NK-92 treated with Interleukin-12 subunit alpha and Interleukin-12 subunit beta, amount 100 ng/mL, for 24 hours (cell line): ENCODE results near the gene ZMAT3.
"Not testable (repeated sequence)": the region's sequence is repeated elsewhere in the genome, so short reads cannot be mapped to it uniquely, and the experiment has no call there.

Experiments
- DNase-seq: peaks from one replicate; lab custom pipeline; 2025; lab: John Stamatoyannopoulos, UW

ZMAT3 gene, protein sequence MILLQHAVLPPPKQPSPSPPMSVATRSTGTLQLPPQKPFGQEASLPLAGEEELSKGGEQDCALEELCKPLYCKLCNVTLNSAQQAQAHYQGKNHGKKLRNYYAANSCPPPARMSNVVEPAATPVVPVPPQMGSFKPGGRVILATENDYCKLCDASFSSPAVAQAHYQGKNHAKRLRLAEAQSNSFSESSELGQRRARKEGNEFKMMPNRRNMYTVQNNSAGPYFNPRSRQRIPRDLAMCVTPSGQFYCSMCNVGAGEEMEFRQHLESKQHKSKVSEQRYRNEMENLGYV

GRCh38 chr3:179071323-179072099 is at the start of gene ZMAT3:
TSS of gene ZMAT3 (minus strand) at chr3:179071809. CDS start at chr3:179067752, 4,057 bp downstream.
- DNase-seq, result peak; percentile 76

- DNase-seq, result no peak
These were observed 45.2 kb upstream of the ZMAT3 start for GRCh38 chr3:179116816-179117215.

GRCh38 chr3:179115444-179115843 is 43.8 kb upstream of the ZMAT3 start:
- DNase-seq, result not testable (repeated sequence)

DNA sequence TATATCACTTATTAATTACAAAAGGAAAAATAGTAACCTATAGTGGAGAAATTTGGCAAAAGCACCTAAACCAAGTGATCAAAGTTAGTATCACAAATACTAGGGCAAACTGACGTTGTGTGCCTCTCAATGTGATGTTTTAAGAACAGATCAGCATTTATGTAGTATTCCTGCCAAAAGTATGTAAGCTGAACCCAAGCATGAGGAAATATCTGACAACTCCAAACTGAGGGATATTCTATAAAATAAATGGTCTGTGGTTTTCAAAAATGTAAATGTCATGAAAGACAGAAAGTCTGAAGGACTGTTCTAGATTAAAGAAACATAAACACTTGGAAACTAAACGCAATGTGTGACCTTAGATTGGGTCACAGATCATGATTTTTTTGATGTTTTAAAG is 42.3 kb upstream of the ZMAT3 start:
- DNase-seq, result no peak

GRCh38 chr3:179108086-179108485 is 36.5 kb upstream of the ZMAT3 start:
- DNase-seq, result no peak

DNA sequence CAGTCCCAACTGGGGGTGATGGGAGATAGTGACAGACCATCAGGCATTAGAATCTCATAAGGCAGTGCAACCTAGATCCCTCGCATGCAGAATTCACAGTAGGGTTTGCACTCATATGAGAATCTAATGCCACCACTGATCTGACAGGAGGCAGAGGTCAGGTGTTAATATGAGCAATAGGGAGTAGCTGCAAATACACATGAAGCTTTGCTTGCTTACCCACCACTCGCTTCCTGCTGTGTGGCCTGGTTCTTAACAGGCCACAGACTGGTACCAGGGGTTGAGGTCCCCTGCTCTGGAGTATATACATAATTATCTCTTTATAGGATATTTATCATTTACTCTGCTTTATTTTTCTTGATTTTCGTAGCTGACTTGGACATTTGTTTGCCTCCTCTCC is 36.0 kb upstream of the ZMAT3 start:
- no peak for DNase-seq

DNA sequence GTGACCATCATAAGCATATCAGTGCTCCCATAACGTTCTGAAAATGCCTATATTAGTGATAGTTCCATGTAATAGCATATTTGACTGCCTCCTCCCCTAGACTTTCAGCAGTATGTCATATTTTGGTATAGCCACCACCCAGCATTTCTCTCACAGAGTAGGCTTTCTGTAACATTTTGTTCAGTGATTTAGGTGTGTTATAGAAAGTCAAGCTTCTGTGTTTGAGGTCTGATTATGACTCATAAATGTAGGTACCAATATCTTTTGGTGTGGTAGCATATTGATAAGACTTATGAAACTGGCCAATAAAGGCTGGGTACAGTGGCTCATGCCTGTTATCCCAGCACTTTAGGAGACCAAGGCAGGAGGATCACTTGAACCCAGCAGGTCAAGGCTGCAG is 34.3 kb upstream of the ZMAT3 start:
- no peak for DNase-seq

DNA sequence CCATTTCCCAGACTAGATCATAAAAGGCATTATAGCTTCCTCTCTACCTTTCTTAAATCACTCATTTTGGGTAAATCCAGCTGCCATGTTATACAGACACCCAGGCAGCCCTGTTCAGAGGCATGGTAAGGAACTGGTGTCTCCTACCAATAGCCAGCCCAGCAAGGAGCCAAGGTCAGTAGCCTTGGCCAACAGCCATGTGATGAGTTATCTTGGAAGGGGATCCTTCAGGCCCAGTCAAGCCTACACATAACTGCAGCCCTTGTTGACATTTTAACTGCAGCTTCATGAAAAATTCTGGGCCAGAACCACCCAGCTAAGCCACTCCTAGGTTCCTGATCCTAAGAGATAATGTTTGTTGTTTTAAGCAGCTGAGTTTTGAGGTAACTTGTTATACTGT is 29.0 kb upstream of the ZMAT3 start:
- DNase-seq, result no peak

- DNase-seq, result no peak
These were observed 26.9 kb upstream of the ZMAT3 start for GRCh38 chr3:179098388-179099077.

GRCh38 chr3:179093807-179094206 is 22.2 kb upstream of the ZMAT3 start:
- DNase-seq, result no peak

DNA sequence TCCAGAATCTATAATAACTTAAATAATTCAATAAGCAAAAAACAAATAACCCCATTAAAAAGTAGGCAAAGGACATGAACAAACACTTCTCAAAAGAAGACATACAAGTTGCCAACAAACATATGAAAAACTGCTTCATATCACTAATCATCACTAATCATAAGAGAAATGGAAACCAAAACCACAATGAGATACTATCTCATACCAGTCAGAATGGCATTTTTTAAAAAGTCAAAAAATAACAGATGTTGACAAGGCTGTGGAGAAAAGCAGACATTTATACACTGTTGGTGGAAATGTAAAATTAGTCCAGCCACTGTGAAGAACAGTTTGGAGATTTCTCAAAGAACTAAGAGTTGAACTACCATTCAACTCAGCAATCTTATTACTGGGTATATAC is 19.5 kb upstream of the ZMAT3 start:
- no peak for DNase-seq

GRCh38 chr3:179088306-179088705 is 16.7 kb upstream of the ZMAT3 start:
- no peak for DNase-seq

DNA sequence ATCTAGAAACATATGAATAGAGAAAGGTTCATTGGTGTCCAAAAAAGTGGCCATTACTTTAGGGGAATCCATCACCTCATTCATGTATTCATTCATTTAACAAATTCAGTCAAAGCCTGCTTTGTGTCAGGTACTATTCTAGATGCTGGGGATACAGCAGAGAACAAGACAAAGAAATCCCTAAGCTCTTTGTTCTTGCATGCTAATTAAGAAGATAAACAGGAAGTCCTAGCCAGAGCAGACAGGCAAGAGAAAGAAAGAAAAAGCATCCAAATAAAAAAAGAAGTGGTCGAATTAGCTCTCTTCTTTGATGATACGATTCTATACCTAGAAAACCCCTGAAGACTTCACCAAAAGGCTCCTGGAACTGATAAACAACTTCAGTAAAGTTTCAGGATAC is 12.4 kb upstream of the ZMAT3 start:
- DNase-seq, result no peak

GRCh38 chr3:179082416-179082815 is 10.8 kb upstream of the ZMAT3 start:
- DNase-seq, result no peak

- DNase-seq, result no peak
These were observed 10.3 kb upstream of the ZMAT3 start for GRCh38 chr3:179081885-179082284.

DNA sequence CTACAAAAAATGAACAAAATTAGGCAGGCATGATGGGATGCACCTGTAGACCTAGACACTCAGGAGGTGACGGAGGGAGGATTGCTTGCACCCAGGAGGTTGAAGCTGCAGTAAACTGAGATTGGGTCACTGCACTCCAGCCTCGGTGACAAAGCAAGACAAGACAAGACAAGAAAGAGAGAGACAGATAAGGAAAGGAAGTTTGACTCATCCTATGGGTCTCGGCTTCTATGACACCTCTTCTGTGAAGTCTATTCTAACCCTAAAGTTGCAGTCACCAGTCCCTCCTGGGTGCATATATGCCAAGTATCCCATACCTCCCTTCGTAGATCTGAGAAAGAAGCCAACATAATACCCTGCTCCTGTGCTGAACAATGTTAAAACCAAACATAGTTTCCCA is 7.9 kb upstream of the ZMAT3 start:
- no peak for DNase-seq

GRCh38 chr3:179076243-179077027 is 4.8 kb upstream of the ZMAT3 start:
- no peak for DNase-seq

- DNase-seq, result no peak
These were observed 3.0 kb upstream of the ZMAT3 start for GRCh38 chr3:179074656-179075055.

- DNase-seq, result no peak
These were observed 2.2 kb upstream of the ZMAT3 start for GRCh38 chr3:179073816-179074215.

- peak; percentile 40 for DNase-seq
These were observed 460 bp upstream of the ZMAT3 start for GRCh38 chr3:179072100-179072438.

GRCh38 chr3:179071027-179071322 is 634 bp downstream of the ZMAT3 start:
- DNase-seq, result no peak

DNA sequence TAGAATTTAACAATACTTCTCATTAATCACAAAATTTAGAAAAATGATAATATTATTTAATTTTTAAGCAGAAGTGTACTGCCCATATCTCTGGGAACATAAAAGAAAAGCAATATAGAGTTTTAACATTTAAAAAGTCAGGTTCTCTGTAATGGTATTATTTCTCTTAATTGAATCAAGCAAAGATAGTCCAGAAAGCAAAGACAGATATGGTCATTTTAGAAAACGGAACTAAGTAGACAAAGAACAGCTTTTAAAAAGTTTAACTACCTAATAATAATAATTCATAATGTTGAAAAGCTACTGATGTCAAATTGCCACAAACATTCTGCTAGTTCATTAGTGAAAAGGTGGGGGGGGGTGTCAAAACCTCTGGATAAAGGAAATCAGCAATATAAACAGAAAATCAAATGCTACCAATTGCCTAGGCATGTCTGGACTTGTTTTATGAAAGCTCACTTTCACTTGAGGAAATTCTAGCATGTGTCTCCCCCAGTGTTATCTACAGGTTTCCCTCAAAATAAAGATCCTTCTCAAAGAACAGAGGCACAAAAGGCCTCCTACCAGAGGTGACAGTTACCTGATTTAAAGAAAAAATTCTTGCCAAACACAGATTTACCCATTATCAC is 1.7 kb downstream of the ZMAT3 start:
- no peak for DNase-seq
